ENCODE results near the gene HGFAC.

The HGFAC gene

GRCh38 chr4:3473996-3474765 is 32.4 kb downstream of the HGFAC start:
- no peak for DNase-seq (ENCODE audit: low spot score)

GRCh38 chr4:3475041-3475712 is 33.4 kb downstream of the HGFAC start:
- DNase-seq (ENCODE audit: low spot score): no peak

GRCh38 chr4:3475713-3476260 is 34.0 kb downstream of the HGFAC start:
- no peak for DNase-seq (ENCODE audit: low spot score)

GRCh38 chr4:3476341-3476747 is 34.6 kb downstream of the HGFAC start:
- no peak for DNase-seq (ENCODE audit: low spot score)

- DNase-seq (ENCODE audit: low spot score): no peak
These were observed 35.4 kb downstream of the HGFAC start for GRCh38 chr4:3476936-3477749.

- no peak for DNase-seq (ENCODE audit: low spot score)
These were observed 36.1 kb downstream of the HGFAC start for GRCh38 chr4:3477750-3478430.

- DNase-seq (ENCODE audit: low spot score): no peak
These were observed 36.9 kb downstream of the HGFAC start for GRCh38 chr4:3478446-3479357.

GRCh38 chr4:3479358-3480101 is 37.8 kb downstream of the HGFAC start:
- no peak for DNase-seq (ENCODE audit: low spot score)

- peak; percentile 85 for DNase-seq (ENCODE audit: low spot score)
These were observed 38.9 kb downstream of the HGFAC start for GRCh38 chr4:3480528-3481112.

GRCh38 chr4:3481113-3481531 is 39.4 kb downstream of the HGFAC start:
- no peak for DNase-seq (ENCODE audit: low spot score)

GRCh38 chr4:3481783-3482393 is 40.1 kb downstream of the HGFAC start:
- DNase-seq (ENCODE audit: low spot score): no peak

GRCh38 chr4:3482707-3483106 is 40.9 kb downstream of the HGFAC start:
- no peak for DNase-seq (ENCODE audit: low spot score)

GRCh38 chr4:3483471-3483921 is 41.7 kb downstream of the HGFAC start:
- DNase-seq (ENCODE audit: low spot score): no peak

GRCh38 chr4:3484057-3484973 is 42.5 kb downstream of the HGFAC start:
- peak; percentile 70 for DNase-seq (ENCODE audit: low spot score)

- DNase-seq (ENCODE audit: low spot score): peak; percentile 70
These were observed 43.4 kb downstream of the HGFAC start for GRCh38 chr4:3485011-3485791.

- no peak for DNase-seq (ENCODE audit: low spot score)
These were observed 44.2 kb downstream of the HGFAC start for GRCh38 chr4:3485886-3486540.
